Smooth muscle cell (in vitro differentiated cells): ENCODE results near the gene CRACR2B. TPM values are rescaled to one million over a fixed set of nuclear protein-coding genes. Genes with fewer than 3 reads are reported as not detected.
A peak's percentile ranks its signal among the peaks of the same experiment; 100 is the strongest.

Experiments used
- DNase-seq: peaks from one replicate; lab custom pipeline; 2025; ENCODE audit not compliant: unreplicated experiment; lab: John Stamatoyannopoulos, UW
- H2AFZ ChIP-seq: fragments of 200-600 bp; sonication (generic); 2 replicates; pipeline ENCODE4 v1.6.0; 2016; ENCODE audit warnings: antibody characterized with exemption, low read depth, mild to moderate bottlenecking
- H3F3A ChIP-seq: fragments of 200-600 bp; sonication (generic); 2 replicates; pipeline ENCODE4 v1.6.0; 2017; ENCODE audit warnings: antibody characterized with exemption, low read depth
- H3K27ac ChIP-seq: fragments of 200-600 bp; sonication (generic); 2 replicates; pipeline ENCODE4 v1.5.1; 2016; ENCODE audit warnings: low read depth, mild to moderate bottlenecking
- H3K27me3 ChIP-seq: fragments of 200-600 bp; sonication (generic); 2 replicates; pipeline ENCODE4 v1.6.1; 2016; ENCODE audit warnings: low read depth, mild to moderate bottlenecking
- H3K36me3 ChIP-seq: fragments of 200-600 bp; sonication (generic); 2 replicates; pipeline ENCODE4 v1.5.1; 2016; ENCODE audit warnings: low read depth
- H3K4me1 ChIP-seq: fragments of 200-600 bp; sonication (generic); 2 replicates; pipeline ENCODE4 v1.5.1; 2016; ENCODE audit warnings: low read depth
- H3K4me2 ChIP-seq: fragments of 200-600 bp; sonication (generic); 2 replicates; pipeline ENCODE4 v1.6.0; 2016; ENCODE audit warnings: mild to moderate bottlenecking
- H3K4me3 ChIP-seq: fragments of 200-600 bp; sonication (generic); 2 replicates; pipeline ENCODE4 v1.5.1; 2016; ENCODE audit warnings: mild to moderate bottlenecking
- H3K79me2 ChIP-seq: fragments of 200-600 bp; sonication (generic); 2 replicates; pipeline ENCODE4 v1.6.0; 2016; ENCODE audit warnings: low read depth, mild to moderate bottlenecking
- H3K9ac ChIP-seq: fragments of 200-600 bp; sonication (generic); 2 replicates; pipeline ENCODE4 v1.6.0; 2016; ENCODE audit warnings: low read depth
- H3K9me3 ChIP-seq: fragments of 200-600 bp; sonication (generic); replicated peaks from 2 replicates; pipeline ENCODE4 v1.5.1; 2016; ENCODE audit warnings: low read depth
- H4K20me1 ChIP-seq: fragments of 200-600 bp; sonication (generic); 2 replicates; pipeline ENCODE4 v1.6.0; 2016; ENCODE audit warnings: low read depth
- CTCF ChIP-seq: fragments of 200-600 bp; sonication (generic); IDR thresholded peaks from 2 replicates; pipeline ENCODE4 v1.5.1; 2017; ENCODE audit warnings: borderline replicate concordance, mild to moderate bottlenecking, antibody characterized with exemption; ENCODE audit not compliant: insufficient read depth, poor library complexity, severe bottlenecking
- WGBS: methylation state at CpG from one replicate; pipeline ENCODE4 v1.1.7; 2016; ENCODE audit warnings: low lambda C conversion rate; 5-methylcytosine and 5-hydroxymethylcytosine counted together
- polyA plus RNA-seq: library from polyadenylated mRNA; unstranded; fragments of >200 nt; fragmentation: Nextera tagmentation; extraction: Ambion mirVana; gene quantifications from 2 replicates; pipeline ENCODE4 v1.2.1, GENCODE V29; 2016
- total RNA-seq: library from RNA; depleted of rRNA; stranded (reverse); fragments of >200 nt; gene quantifications from 2 replicates; pipeline ENCODE4 v1.2.3, GENCODE V29; 2014

The CRACR2B gene
- total and polyA plus RNA-seq, 2 experiments from 2014 or later, result 0.10 to 0.36 TPM

DNA sequence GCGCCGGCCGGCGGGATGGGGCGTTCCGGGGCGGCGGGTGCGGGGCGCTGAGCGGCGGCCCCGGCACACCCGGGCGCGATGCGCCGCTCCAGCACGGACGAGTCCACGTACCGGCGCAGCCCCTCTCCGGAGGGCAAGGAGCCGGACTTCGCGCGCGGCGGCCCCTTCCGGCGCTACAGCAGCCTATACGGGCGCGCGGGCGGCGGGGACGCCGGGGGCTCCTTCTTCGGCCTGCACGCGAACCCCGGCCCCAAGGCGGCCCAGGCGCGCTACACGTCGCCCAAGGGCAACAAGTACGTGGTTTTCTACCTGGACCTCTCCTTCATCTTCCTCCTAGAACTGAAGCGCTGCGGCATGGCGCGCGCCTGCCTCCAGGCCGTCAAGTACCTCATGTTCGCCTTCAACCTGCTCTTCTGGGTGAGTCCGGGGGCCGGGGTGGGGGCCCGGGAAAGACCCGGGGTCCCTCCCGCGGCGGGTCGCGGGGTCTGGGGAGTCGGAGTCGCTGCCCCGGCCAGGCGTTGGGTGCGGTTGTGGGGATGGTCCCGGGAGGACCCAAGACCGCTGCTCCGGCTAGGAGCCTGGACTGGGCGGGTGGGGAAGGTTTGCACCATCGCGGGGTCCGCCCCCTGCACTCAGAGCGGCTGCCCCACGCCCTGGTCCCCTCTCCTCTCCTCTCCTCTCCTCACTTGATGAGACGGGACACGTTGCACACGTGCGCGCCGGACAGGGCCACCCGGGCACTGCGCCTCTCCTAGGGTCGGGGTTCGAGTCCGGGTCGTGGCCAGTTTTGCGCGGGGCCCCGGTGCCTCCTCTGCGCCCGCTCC, 22.4 kb downstream of the CRACR2B start:
- Histone ChIP-seq H2AFZ (no peak overlapping the region), H3K79me2 (no peaks in the 10 kb centered on the region), H3K27me3 (peaks cover 19% of the 10 kb centered on the region)

DNA sequence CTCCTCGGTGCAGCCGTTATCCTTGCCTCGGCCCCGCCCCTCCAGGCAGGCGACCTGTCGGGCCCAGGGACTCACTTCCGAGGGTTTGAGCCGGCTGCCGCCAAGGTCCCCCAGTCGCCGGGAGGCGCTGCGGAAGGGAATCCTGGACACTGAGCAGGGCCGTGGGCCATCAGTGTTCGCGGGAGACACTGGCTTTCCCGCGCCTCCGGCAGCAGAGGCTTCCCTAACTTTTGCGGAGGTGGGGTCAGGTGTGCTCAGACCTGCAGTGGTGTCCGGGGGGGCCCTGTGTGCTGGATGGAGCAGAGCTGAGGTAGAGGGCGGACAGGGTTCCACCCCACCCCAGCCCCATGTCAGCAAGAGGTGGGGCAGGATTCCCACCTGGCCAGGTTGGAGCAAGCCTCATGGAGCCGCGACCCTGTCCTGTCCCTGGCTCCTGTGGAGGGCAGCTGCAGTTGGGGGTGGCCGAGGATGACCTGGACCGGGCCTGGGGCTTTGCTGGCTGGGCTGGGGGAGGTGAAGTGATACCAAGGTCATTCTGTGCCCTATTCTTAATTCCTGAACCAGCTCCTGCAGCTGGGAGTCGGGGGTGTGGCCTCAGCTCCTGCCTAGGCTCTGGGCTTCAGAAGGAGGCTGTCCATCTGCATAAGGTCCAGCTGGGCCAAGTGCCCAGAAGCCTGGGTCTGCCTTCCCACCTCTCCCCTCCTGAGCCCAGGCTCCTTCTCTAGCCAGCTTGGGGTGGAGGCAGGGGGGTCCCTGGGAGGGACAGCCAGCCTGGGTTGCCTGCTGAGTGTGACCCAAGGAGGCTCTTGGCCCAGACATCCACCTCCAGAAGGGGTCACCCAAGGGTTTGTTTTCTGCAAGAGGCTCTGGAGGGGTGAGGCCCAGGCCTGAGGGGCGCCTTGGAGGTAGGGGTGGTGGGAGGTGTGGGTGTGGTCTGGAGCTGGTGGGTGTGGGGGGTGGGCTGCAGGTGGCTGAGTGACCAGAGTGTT, 23.4 kb downstream of the CRACR2B start:
- H3K9me3 ChIP-seq, result no peaks in the 10 kb centered on the region
- H3K27me3 ChIP-seq, result peaks cover 19% of the 10 kb centered on the region
- TF ChIP-seq CTCF, result no peak
- H3K27ac ChIP-seq, result no peak overlapping the region
- H3F3A ChIP-seq, result no peaks in the 10 kb centered on the region
- peak overlapping the region; percentile 53 for H3K4me3 ChIP-seq
- no peak overlapping the region for H2AFZ ChIP-seq
- H3K36me3 ChIP-seq, result no peaks in the 10 kb centered on the region
- peaks cover 96% of the 10 kb centered on the region for H4K20me1 ChIP-seq
- peak overlapping the region; percentile 98 for H3K4me2 ChIP-seq
- no peak for DNase-seq
- no peak overlapping the region for H3K9ac ChIP-seq
- peaks cover 29% of the 10 kb centered on the region for H3K4me1 ChIP-seq
- no peaks in the 10 kb centered on the region for H3K79me2 ChIP-seq
- WGBS, result 34% methylated on average over 28 of the region's 28 CpGs

More for the DNA sequence above, 22.4 kb downstream of the CRACR2B start:
- Histone ChIP-seq H3K36me3 (no peaks in the 10 kb centered on the region), H3K4me2 (peak overlapping the region; percentile 98), H3K4me1 (peaks cover 27% of the 10 kb centered on the region), H3K27ac (no peak overlapping the region), H3K4me3 (peak overlapping the region; percentile 53), H3F3A (no peaks in the 10 kb centered on the region), H3K9me3 (no peaks in the 10 kb centered on the region), H3K9ac (no peak overlapping the region), H4K20me1 (peaks cover 96% of the 10 kb centered on the region)
- DNase-seq, result no peak
- WGBS, result 6% methylated on average over 75 of the region's 97 CpGs
- no peak for TF ChIP-seq CTCF

DNA sequence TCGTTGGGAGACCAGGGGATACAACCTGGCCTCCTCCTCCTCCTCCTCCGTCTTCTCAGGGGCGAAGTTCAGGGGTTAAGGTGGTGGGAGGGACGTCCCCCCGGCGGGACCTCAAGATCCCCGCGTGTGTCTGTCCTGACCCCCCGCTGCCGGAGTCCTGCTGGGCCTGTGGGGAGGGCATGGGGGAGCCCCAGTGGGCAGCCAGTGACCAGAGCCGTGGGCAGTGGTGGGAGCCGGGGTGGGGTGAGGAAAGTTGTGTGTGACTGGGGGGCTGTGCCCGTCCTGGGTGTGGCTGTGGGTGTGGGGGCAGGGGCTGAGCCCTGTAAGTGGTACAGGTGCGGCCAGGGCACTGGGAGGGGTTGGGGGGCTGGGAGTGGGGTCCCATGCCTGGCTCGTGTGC, 25.0 kb downstream of the CRACR2B start:
- Histone ChIP-seq H4K20me1 (peaks cover 95% of the 10 kb centered on the region), H3K27me3 (peaks cover 19% of the 10 kb centered on the region), H3K9me3 (no peaks in the 10 kb centered on the region), H3K4me2 (no peak overlapping the region), H3K4me1 (peaks cover 29% of the 10 kb centered on the region), H3K27ac (no peak overlapping the region), H3F3A (no peaks in the 10 kb centered on the region), H3K79me2 (no peaks in the 10 kb centered on the region), H3K9ac (no peak overlapping the region), H2AFZ (no peak overlapping the region), H3K4me3 (no peak overlapping the region), H3K36me3 (no peaks in the 10 kb centered on the region)
- no peak for DNase-seq
- WGBS, result 97% methylated on average over 11 of the region's 15 CpGs
- no peak for TF ChIP-seq CTCF
